ENCODE data around the gene PHGDH. TPM values are rescaled to one million over a fixed set of nuclear protein-coding genes. Genes with fewer than 3 reads are reported as not detected.

PHGDH gene
- polyA plus RNA-seq, 1 donor (not counting 4 experiments of a cell fraction or from before 2014, with no cell fraction given) = 40.3 TPM

DNA sequence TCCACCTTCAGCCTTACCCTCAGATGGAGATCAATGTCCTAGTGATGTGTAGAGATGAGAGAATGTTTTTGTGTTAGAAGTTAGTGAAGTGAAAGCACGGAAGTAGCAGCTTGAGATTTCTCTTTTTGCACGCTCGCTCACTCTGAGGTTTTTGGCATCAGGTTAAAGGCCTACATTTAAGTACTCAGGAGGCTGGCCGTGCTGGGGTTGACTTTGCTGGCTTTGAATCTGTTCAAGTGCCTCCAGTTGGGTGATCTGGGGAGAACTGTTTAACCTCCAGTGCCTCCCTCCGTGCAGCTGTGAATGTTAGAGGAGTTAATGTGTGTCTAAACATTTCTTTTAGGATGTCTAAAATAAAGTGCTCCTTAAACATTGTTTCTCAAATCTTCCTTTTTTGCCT is 13.9 kb downstream of the PHGDH start:
- DNase-seq (ENCODE audit: low read depth, low spot score) (no peak), FAIRE-seq (no peak)
- H3K79me2 ChIP-seq (ENCODE audit: control insufficient read depth, insufficient read depth, low read length) = no peaks in the 10 kb centered on the region
- H3K27me3 ChIP-seq (ENCODE audit: control insufficient read depth, extremely low read depth, insufficient read depth, low read length) = no peaks in the 10 kb centered on the region
- TF ChIP-seq, protein P1, sequence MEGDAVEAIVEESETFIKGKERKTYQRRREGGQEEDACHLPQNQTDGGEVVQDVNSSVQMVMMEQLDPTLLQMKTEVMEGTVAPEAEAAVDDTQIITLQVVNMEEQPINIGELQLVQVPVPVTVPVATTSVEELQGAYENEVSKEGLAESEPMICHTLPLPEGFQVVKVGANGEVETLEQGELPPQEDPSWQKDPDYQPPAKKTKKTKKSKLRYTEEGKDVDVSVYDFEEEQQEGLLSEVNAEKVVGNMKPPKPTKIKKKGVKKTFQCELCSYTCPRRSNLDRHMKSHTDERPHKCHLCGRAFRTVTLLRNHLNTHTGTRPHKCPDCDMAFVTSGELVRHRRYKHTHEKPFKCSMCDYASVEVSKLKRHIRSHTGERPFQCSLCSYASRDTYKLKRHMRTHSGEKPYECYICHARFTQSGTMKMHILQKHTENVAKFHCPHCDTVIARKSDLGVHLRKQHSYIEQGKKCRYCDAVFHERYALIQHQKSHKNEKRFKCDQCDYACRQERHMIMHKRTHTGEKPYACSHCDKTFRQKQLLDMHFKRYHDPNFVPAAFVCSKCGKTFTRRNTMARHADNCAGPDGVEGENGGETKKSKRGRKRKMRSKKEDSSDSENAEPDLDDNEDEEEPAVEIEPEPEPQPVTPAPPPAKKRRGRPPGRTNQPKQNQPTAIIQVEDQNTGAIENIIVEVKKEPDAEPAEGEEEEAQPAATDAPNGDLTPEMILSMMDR (optimal IDR thresholded peaks at IDR 0.05 in 1 of 3, IDR thresholded peaks at IDR 0.05 in 1 of 3, conservative IDR thresholded peaks at IDR 0.05 in 1 of 3; ENCODE audit: extremely low read depth in 1 of 3, insufficient read depth in 2 of 3, low read length in 3 of 3) = no peak
- no peak for TF ChIP-seq EZH2 (IDR thresholded peaks at IDR 0.05; ENCODE audit: low read length)
- dilution Hi-C loops (cut with MboI; ENCODE audit: extremely low pct_ligation_motif_present, low sequenced_read_pairs) = no loop called here
- H2AFZ ChIP-seq (ENCODE audit: control insufficient read depth, low read length) = no peak overlapping the region
- no peaks in the 10 kb centered on the region for H4K20me1 ChIP-seq (ENCODE audit: control insufficient read depth, extremely low read depth, insufficient read depth, low read length)
- peaks cover 3 to 48% of the 10 kb centered on the region in 2 experiments for H3K36me3 ChIP-seq (ENCODE audit: control insufficient read depth in 2 of 2, extremely low read depth in 1 of 2, insufficient read depth in 2 of 2, low read length in 2 of 2)
- H3K9ac ChIP-seq (ENCODE audit: control insufficient read depth, extremely low read depth, insufficient read depth, low read length) = no peak overlapping the region
- no peaks in the 10 kb centered on the region for H3K9me1 ChIP-seq (ENCODE audit: control insufficient read depth, extremely low read depth, insufficient read depth, low read length)
- no peak overlapping the region for H3K4me3 ChIP-seq (ENCODE audit: control insufficient read depth in 2 of 3, extremely low read depth in 1 of 3, insufficient read depth in 2 of 3, low read depth in 1 of 3, low read length in 3 of 3)
- no peaks in the 10 kb centered on the region for H3K4me1 ChIP-seq (ENCODE audit: control insufficient read depth, extremely low read depth, insufficient read depth, low read length)
- H3K4me2 ChIP-seq (ENCODE audit: control insufficient read depth, extremely low read depth, insufficient read depth, low read depth, low read length) = no peak overlapping the region
- no peak overlapping the region for H3K27ac ChIP-seq (ENCODE audit: control insufficient read depth, insufficient read depth, low read length)
- H3K9me3 ChIP-seq (ENCODE audit: control insufficient read depth, low read depth, low read length) = no peaks in the 10 kb centered on the region

DNA sequence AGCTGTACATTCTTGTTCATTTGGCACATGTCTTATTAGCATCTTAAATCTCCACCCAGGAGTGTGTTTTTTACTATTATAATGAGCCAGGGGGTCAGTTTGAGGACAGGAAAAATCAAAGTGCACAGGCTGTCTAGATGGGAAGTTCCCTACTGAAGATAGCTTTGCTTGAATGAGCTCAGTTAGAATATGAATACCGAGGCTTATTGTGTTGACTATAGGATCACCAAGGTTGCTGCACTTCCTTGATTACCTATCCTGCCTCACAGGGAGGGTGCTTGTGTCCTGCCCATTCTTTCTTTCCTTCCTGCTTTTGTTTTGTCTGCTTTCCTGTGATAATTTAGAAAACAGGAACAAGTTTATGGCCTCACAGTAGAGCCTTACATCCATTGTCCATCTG is 16.3 kb downstream of the PHGDH start:
- H3K27ac ChIP-seq (ENCODE audit: control insufficient read depth, insufficient read depth, low read length) = no peak overlapping the region
- no peaks in the 10 kb centered on the region for H3K9me3 ChIP-seq (ENCODE audit: control insufficient read depth, low read depth, low read length)
- TF ChIP-seq EZH2 (IDR thresholded peaks at IDR 0.05; ENCODE audit: low read length) = no peak
- TF ChIP-seq, protein P1 (optimal IDR thresholded peaks at IDR 0.05 in 1 of 3, IDR thresholded peaks at IDR 0.05 in 1 of 3, conservative IDR thresholded peaks at IDR 0.05 in 1 of 3; ENCODE audit: extremely low read depth in 1 of 3, insufficient read depth in 2 of 3, low read length in 3 of 3) = no peak
- H3K4me2 ChIP-seq (ENCODE audit: control insufficient read depth, extremely low read depth, insufficient read depth, low read depth, low read length) = no peak overlapping the region
- no peak overlapping the region for H2AFZ ChIP-seq (ENCODE audit: control insufficient read depth, low read length)
- no peaks in the 10 kb centered on the region for H3K27me3 ChIP-seq (ENCODE audit: control insufficient read depth, extremely low read depth, insufficient read depth, low read length)
- no peak overlapping the region for H3K4me3 ChIP-seq (ENCODE audit: control insufficient read depth in 2 of 3, extremely low read depth in 1 of 3, insufficient read depth in 2 of 3, low read depth in 1 of 3, low read length in 3 of 3)
- H3K79me2 ChIP-seq (ENCODE audit: control insufficient read depth, insufficient read depth, low read length) = no peaks in the 10 kb centered on the region
- peaks cover 4% of the 10 kb centered on the region for H3K4me1 ChIP-seq (ENCODE audit: control insufficient read depth, extremely low read depth, insufficient read depth, low read length)
- DNase-seq (ENCODE audit: low read depth, low spot score) (no peak), FAIRE-seq (no peak)
- H4K20me1 ChIP-seq (ENCODE audit: control insufficient read depth, extremely low read depth, insufficient read depth, low read length) = peaks cover 5% of the 10 kb centered on the region
- H3K9me1 ChIP-seq (ENCODE audit: control insufficient read depth, extremely low read depth, insufficient read depth, low read length) = no peaks in the 10 kb centered on the region
- H3K36me3 ChIP-seq (ENCODE audit: control insufficient read depth in 2 of 2, extremely low read depth in 1 of 2, insufficient read depth in 2 of 2, low read length in 2 of 2) = peaks cover 3 to 52% of the 10 kb centered on the region in 2 experiments
- dilution Hi-C loops (cut with MboI; ENCODE audit: extremely low pct_ligation_motif_present, low sequenced_read_pairs) = no loop called here
- H3K9ac ChIP-seq (ENCODE audit: control insufficient read depth, extremely low read depth, insufficient read depth, low read length) = no peak overlapping the region

All from keratinocyte (primary cell).